ENCODE data around the gene SPACA1.
"Not testable (repeated sequence)": the region's sequence is repeated elsewhere in the genome, so short reads cannot be mapped to it uniquely, and the experiment has no call there.

Gene SPACA1

GRCh38 chr6:88047510-88048150 is at the start of gene SPACA1:
Gene SPACA1, plus strand, starts transcription at chr6:88047841. Its CDS starts 65 bp downstream, at chr6:88047906.
- no peak for DNase-seq (ENCODE audit: low read depth in 2 of 2)

GRCh38 chr6:88000713-88001112 is 46.9 kb upstream of the SPACA1 start:
- DNase-seq (ENCODE audit: low read depth in 2 of 2) = no peak

GRCh38 chr6:88001279-88001678 is 46.4 kb upstream of the SPACA1 start:
- DNase-seq (ENCODE audit: low read depth in 2 of 2) = not testable (repeated sequence)

GRCh38 chr6:88004707-88005106 is 42.9 kb upstream of the SPACA1 start:
- DNase-seq (ENCODE audit: low read depth in 2 of 2) = no peak

GRCh38 chr6:88006557-88006956 is 41.1 kb upstream of the SPACA1 start:
- no peak for DNase-seq (ENCODE audit: low read depth in 2 of 2)

- no peak for DNase-seq (ENCODE audit: low read depth in 2 of 2)
These were observed 39.2 kb upstream of the SPACA1 start for GRCh38 chr6:88008411-88008810.

GRCh38 chr6:88008831-88009231 is 38.8 kb upstream of the SPACA1 start:
- DNase-seq (ENCODE audit: low read depth in 2 of 2) = no peak

- no peak for DNase-seq (ENCODE audit: low read depth in 2 of 2)
These were observed 34.6 kb upstream of the SPACA1 start for GRCh38 chr6:88013015-88013414.

- DNase-seq (ENCODE audit: low read depth in 2 of 2) = no peak
These were observed 34.1 kb upstream of the SPACA1 start for GRCh38 chr6:88013554-88013953.

- no peak for DNase-seq (ENCODE audit: low read depth in 2 of 2)
These were observed 27.2 kb upstream of the SPACA1 start for GRCh38 chr6:88020439-88020838.

GRCh38 chr6:88024696-88025095 is 22.9 kb upstream of the SPACA1 start:
- no peak for DNase-seq (ENCODE audit: low read depth in 2 of 2)

GRCh38 chr6:88031550-88031949 is 16.1 kb upstream of the SPACA1 start:
- no peak for DNase-seq (ENCODE audit: low read depth in 2 of 2)

GRCh38 chr6:88044530-88044929 is 3.1 kb upstream of the SPACA1 start:
- no peak for DNase-seq (ENCODE audit: low read depth in 2 of 2)

GRCh38 chr6:88045521-88046136 is 2.0 kb upstream of the SPACA1 start:
- no peak for DNase-seq (ENCODE audit: low read depth in 2 of 2)

GRCh38 chr6:88048578-88048977 is 937 bp downstream of the SPACA1 start:
- DNase-seq (ENCODE audit: low read depth in 2 of 2) = no peak

GRCh38 chr6:88050140-88050818 is 2.6 kb downstream of the SPACA1 start:
- DNase-seq (ENCODE audit: low read depth in 2 of 2) = no peak

GRCh38 chr6:88059191-88059590 is 11.6 kb downstream of the SPACA1 start:
- DNase-seq (ENCODE audit: low read depth in 2 of 2) = no peak

- no peak for DNase-seq (ENCODE audit: low read depth in 2 of 2)
These were observed 14.7 kb downstream of the SPACA1 start for GRCh38 chr6:88062376-88062775.

- no peak for DNase-seq (ENCODE audit: low read depth in 2 of 2)
These were observed 24.8 kb downstream of the SPACA1 start for GRCh38 chr6:88072462-88072861.

GRCh38 chr6:88074791-88075190 is 27.1 kb downstream of the SPACA1 start:
- DNase-seq (ENCODE audit: low read depth in 2 of 2) = no peak

GRCh38 chr6:88077305-88077704 is 29.7 kb downstream of the SPACA1 start:
- DNase-seq (ENCODE audit: low read depth in 2 of 2) = no peak

GRCh38 chr6:88086792-88087191 is 39.2 kb downstream of the SPACA1 start:
- no peak for DNase-seq (ENCODE audit: low read depth in 2 of 2)

- DNase-seq (ENCODE audit: low read depth in 2 of 2) = no peak
These were observed 42.1 kb downstream of the SPACA1 start for GRCh38 chr6:88089708-88090107.

All from stimulated activated CD4-positive, alpha-beta T cell treated with anti-CD3 and anti-CD28 coated beads, Interleukin-12 subunit alpha, Interleukin-12 subunit beta, amount 100 ng/mL, for 24 hours (primary cell).